H1 (cell line): ENCODE data around the gene PHF23.

Source experiments
- CHD2 ChIP-seq: IDR thresholded peaks from 2 replicates; pipeline ENCODE4 v1.6.1; 2012; ENCODE audit warnings: low read length, improper control_type of control experiment
- CTBP2 ChIP-seq: IDR thresholded peaks from 2 replicates; pipeline ENCODE4 v1.7.0; 2011; ENCODE audit warnings: borderline replicate concordance, mild to moderate bottlenecking, moderate library complexity, mixed read lengths, low read length; ENCODE audit not compliant: insufficient read depth, insufficient read length
- EP300 ChIP-seq, 2 experiments: IDR thresholded peaks; 1 replicate in 1 of 2; 2 replicates in 1 of 2; pipeline ENCODE4 v1.6.1; 2011 to 2012; ENCODE audit warnings: low read depth in 2 of 2, low read length in 2 of 2, mild to moderate bottlenecking in 2 of 2, borderline replicate concordance in 1 of 2, inconsistent platforms in 1 of 2, moderate library complexity in 1 of 2
- HDAC2 ChIP-seq, 2 experiments: fragments of 300-600 bp in 1 of 2; sonication (generic) in 1 of 2; IDR thresholded peaks; 2 replicates each; pipeline ENCODE4 v1.6.1; 2011 to 2012; ENCODE audit warnings: low read depth in 2 of 2, low read length in 2 of 2, mild to moderate bottlenecking in 2 of 2, moderate library complexity in 2 of 2, borderline replicate concordance in 1 of 2, inconsistent platforms in 1 of 2
- KDM5A ChIP-seq: fragments of 200-600 bp; IDR thresholded peaks from 2 replicates; pipeline ENCODE4 v1.7.1; 2012; ENCODE audit warnings: mild to moderate bottlenecking, low read length, inconsistent platforms, mixed read lengths
- MAFK ChIP-seq: IDR thresholded peaks from 2 replicates; pipeline ENCODE4 v1.6.1; 2012; ENCODE audit warnings: low read depth, mild to moderate bottlenecking, improper control_type of control experiment, low read length
- NRF1 ChIP-seq: IDR thresholded peaks from 2 replicates; pipeline ENCODE4 v1.6.1; 2011; ENCODE audit warnings: mild to moderate bottlenecking, low read depth, low read length, improper control_type of control experiment
- POLR2A ChIP-seq, 2 experiments: IDR thresholded peaks; 1 replicate in 1 of 2; 2 replicates in 1 of 2; pipeline ENCODE4 v1.6.1; 2011; ENCODE audit warnings: low read depth in 2 of 2, low read length in 2 of 2, mild to moderate bottlenecking in 2 of 2; ENCODE audit errors: control extremely low read depth in 1 of 2
- POLR2AphosphoS5 ChIP-seq: IDR thresholded peaks from 2 replicates; pipeline ENCODE4 v1.6.1; 2011; ENCODE audit warnings: low read depth, low read length
- RFX5 ChIP-seq: IDR thresholded peaks from 2 replicates; pipeline ENCODE4 v1.6.1; 2011; ENCODE audit warnings: low read depth, low read length, improper control_type of control experiment, borderline replicate concordance
- SP2 ChIP-seq: IDR thresholded peaks from 2 replicates; pipeline ENCODE4 v1.6.1; 2012; ENCODE audit warnings: mild to moderate bottlenecking, low read length, inconsistent platforms
- TF ChIP-seq, protein P1 (sequence below), 3 experiments: IDR thresholded peaks; 1 replicate in 2 of 3; 2 replicates in 1 of 3; pipeline versions ENCODE4 v1.5.1 to v1.6.1; 2011; ENCODE audit warnings: low read length in 3 of 3, mild to moderate bottlenecking in 3 of 3, inconsistent platforms in 2 of 3, low read depth in 1 of 3, moderate library complexity in 1 of 3; ENCODE audit not compliant: insufficient read depth in 1 of 3; ENCODE audit errors: control extremely low read depth in 1 of 3
- TF ChIP-seq, protein P2 (sequence below): IDR thresholded peaks from 2 replicates; pipeline ENCODE4 v1.6.1; 2011; ENCODE audit warnings: low read length, improper control_type of control experiment

DNA sequence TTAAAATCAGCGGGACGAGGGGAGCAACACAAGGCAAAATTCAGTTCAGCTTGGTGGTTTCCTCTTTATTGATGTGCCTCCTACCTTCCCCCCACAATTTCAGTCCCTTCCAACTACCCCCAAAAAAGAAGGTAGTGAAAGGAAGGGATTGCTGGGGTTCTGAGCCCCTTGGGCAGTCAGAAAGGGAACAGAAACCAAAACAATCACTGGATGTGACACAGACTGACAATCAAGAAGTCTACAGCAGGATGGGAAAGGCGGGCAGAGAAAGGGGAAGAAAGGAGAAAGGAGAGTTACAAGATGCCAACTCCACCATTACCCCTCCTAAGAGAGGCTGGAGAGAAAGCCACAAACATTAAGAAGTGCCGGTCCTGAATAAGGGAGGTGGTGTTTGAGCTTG is 1.1 kb upstream of the PHF23 start:
- TF ChIP-seq KDM5A (no peak), POLR2A (IDR thresholded peaks at IDR 0.05; ENCODE audit: control extremely low read depth in 1 of 2, low read depth in 2 of 2, low read length in 2 of 2) (no peak), RFX5 (no peak), MAFK (no peak), POLR2AphosphoS5 (no peak), CTBP2 (no peak), SP2 (no peak), EP300 (IDR thresholded peaks at IDR 0.05; ENCODE audit: borderline replicate concordance in 1 of 2, low read depth in 2 of 2, low read length in 2 of 2) (no peak), NRF1 (no peak), CHD2 (no peak), HDAC2 (IDR thresholded peaks at IDR 0.05; ENCODE audit: borderline replicate concordance in 1 of 2, low read depth in 2 of 2, low read length in 2 of 2) (no peak)
- TF ChIP-seq, protein P1, sequence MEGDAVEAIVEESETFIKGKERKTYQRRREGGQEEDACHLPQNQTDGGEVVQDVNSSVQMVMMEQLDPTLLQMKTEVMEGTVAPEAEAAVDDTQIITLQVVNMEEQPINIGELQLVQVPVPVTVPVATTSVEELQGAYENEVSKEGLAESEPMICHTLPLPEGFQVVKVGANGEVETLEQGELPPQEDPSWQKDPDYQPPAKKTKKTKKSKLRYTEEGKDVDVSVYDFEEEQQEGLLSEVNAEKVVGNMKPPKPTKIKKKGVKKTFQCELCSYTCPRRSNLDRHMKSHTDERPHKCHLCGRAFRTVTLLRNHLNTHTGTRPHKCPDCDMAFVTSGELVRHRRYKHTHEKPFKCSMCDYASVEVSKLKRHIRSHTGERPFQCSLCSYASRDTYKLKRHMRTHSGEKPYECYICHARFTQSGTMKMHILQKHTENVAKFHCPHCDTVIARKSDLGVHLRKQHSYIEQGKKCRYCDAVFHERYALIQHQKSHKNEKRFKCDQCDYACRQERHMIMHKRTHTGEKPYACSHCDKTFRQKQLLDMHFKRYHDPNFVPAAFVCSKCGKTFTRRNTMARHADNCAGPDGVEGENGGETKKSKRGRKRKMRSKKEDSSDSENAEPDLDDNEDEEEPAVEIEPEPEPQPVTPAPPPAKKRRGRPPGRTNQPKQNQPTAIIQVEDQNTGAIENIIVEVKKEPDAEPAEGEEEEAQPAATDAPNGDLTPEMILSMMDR (IDR thresholded peaks at IDR 0.05; ENCODE audit: control extremely low read depth in 1 of 3, insufficient read depth in 1 of 3, low read depth in 1 of 3, low read length in 3 of 3), result no peak
- TF ChIP-seq, protein P2, sequence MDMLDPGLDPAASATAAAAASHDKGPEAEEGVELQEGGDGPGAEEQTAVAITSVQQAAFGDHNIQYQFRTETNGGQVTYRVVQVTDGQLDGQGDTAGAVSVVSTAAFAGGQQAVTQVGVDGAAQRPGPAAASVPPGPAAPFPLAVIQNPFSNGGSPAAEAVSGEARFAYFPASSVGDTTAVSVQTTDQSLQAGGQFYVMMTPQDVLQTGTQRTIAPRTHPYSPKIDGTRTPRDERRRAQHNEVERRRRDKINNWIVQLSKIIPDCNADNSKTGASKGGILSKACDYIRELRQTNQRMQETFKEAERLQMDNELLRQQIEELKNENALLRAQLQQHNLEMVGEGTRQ, result no peak
